SKM-1 (cell line): ENCODE results near the gene MUSK.
A peak's percentile ranks its signal among the peaks of the same experiment; 100 is the strongest.
"Not testable (repeated sequence)": the region's sequence is repeated elsewhere in the genome, so short reads cannot be mapped to it uniquely, and the experiment has no call there.

Source experiments
- DNase-seq: peaks from one replicate; lab custom pipeline; 2025; ENCODE audit not compliant: unreplicated experiment; lab: John Stamatoyannopoulos, UW

Gene MUSK

DNA sequence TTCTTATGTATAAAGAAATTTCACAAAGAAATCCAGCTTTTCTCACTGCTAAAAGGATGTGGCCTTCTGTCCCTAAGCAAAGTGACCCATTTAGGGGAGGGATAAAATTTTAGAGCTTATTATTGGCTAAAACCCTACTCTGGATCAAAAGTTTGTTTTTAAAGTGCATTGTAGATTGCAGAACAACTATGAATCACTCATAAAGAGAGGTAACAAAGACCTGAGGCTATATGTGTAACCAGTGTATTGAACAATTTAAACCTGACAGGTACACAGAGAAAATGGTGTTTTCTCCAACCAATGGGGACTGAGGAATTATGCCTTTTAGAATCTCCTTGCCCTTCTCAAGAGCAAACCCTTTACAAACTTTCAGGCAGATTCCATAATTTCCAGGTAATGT lies 86.6 kb downstream of the MUSK start:
- no peak for DNase-seq

DNA sequence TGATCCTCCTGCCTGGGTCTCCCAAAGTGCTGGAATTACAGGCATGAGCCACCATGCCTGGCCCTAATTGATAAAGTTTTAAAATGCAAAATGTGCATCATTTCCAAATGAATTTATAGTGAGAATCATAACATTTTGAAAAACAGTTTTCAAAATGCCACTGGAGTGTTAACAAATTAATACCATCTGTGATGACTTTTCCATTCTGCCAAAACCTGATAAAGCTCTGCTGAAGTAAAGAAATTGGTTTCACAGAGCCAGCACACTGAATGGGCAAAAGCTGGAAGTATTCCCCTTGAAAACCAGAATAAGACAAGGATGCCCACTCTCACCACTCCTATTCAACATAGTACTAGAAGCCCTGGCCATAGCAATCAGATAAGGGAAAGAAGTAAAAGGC lies 89.6 kb downstream of the MUSK start:
- no peak for DNase-seq

DNA sequence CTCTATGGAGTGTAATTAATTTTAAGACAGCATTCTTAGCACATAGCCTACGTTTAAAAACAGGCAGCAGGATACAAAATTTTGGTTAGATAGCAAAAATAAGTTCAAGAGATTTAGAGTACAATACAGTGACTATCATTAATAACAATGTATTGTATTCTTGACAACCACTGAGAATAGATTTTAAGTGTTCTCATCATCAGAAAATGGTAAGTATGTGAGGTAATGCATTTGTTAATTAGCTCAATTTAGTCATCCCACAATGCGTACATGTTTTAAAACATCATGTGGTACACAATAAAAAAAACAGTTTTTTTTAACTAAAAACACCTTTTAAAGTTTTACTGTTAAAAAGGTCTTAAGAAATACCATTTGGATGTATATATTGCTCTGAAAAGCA lies 94.2 kb downstream of the MUSK start:
- DNase-seq: no peak

DNA sequence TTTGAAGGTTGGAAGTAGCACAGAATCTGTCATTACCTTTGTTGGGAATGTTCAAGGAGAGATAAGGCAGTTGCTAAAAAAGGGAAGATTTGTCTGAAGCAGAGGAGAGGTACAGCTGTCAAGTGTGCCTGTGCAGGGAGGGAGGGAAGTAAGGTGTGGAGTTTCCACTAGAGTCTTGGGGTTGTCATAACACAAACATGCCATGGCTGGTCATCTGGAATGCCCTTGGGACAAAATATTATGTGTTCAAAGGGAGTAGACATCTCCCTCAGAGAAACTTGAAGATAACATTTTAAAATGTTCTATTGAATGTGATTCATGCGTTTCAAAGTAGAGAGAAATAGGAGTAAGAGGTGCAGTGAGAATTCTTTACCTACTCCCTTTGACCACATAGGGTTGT lies 95.0 kb downstream of the MUSK start:
- no peak for DNase-seq

DNA sequence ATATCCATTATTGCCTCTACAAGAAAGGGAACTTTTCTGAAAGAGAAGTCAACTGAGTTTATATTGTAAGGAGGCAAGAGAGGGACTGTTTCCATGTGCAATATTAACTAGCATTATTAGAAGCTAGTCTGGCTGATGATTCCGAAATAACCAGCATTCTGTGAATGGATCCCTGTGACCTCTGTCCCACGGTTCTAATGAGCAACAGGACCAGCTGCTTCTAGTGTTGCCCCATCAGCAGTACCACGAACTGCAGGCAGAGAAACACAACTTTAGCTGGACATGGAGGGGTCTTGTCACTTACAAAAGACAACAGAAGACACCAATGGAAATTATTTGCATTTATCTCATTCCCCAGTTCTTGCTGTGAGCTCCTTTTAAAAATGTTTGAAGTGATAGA lies 95.4 kb downstream of the MUSK start:
- no peak for DNase-seq

DNA sequence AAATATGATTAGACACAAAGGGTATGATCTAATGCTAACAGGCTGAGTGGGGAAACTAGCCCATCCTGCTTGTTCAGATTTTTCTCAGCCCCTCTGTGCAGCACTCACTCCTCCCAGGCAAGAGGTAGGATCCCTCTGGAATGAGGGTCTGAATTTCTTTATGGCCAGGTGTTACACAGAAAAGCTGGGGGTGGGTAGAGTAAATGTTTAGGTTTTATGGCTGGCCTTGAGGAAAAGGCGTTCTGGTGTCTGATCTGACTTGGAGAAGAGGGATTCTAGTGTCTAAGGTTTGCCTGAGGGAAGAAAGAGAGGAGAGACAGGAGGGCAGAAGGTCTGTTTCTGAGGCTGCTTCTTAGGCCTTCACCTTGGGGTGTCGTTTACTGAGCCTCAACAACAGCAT lies 97.3 kb downstream of the MUSK start:
- DNase-seq: no peak

DNA sequence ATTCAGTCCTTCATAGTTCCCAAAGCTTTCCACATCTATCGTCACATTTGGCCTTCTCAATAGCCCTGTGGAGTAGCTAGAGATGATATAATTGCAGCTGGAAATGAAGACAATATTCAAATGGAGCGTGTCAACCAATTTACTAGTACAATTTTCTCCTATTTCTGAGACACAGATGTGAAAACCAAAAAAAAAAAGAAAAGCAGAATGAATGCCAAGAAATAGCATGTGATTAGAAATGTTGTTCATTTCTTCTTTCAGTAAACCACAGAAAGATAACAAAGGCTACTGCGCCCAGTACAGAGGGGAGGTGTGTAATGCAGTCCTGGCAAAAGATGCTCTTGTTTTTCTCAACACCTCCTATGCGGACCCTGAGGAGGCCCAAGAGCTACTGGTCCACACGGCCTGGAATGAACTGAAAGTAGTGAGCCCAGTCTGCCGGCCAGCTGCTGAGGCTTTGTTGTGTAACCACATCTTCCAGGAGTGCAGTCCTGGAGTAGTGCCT lies 99.0 kb downstream of the MUSK start:
- no peak for DNase-seq

DNA sequence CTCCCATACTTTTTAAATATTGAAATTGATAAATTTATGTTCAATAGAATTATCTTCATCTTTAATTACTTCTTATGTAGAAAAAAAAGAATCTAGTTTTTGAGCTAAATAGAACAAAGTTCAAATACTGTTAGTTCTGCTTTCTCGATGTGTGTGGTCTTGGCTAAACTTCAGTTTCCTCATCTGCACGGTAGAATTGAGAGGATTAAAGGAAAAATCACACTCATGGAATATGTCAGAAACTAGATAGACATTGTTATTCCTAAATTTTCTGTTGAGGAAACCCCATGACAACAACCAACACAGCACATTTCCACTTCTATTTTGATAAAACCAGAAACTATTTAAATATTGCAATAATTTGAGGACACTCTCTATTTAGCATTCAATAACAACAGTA lies 100.3 kb downstream of the MUSK start:
- no peak for DNase-seq

DNA sequence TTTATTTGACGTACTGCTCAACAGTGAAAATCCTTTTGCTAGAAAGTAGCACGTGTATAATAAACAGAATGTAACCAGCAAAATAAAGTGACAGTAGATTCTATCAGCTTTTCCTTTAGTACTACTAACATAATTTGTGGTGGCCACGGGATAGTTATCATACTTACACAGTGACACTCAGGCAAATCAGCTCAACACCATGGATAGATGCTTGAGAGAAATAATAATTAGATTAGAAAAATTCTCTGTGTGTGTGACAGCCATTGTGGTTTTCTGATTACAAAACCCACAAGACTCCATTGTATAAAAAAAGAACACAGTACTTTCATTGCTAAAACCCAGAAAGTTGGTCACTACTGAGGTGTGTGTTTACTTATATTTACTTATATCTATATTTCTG lies 101.1 kb downstream of the MUSK start:
- DNase-seq: no peak

DNA sequence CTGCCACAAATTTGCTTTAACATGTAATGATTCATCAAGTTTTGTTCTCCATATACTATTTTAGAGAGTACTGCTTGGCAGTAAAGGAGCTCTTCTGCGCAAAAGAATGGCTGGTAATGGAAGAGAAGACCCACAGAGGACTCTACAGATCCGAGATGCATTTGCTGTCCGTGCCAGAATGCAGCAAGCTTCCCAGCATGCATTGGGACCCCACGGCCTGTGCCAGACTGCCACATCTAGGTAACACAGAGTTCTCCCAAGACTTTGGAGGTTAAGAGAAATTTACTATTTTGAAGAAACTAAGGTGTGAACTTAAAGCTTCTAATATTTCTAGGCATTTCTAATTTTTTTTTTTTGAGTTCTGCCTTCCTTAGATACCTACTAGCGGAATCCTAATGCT lies 107.1 kb downstream of the MUSK start:
- no peak for DNase-seq

DNA sequence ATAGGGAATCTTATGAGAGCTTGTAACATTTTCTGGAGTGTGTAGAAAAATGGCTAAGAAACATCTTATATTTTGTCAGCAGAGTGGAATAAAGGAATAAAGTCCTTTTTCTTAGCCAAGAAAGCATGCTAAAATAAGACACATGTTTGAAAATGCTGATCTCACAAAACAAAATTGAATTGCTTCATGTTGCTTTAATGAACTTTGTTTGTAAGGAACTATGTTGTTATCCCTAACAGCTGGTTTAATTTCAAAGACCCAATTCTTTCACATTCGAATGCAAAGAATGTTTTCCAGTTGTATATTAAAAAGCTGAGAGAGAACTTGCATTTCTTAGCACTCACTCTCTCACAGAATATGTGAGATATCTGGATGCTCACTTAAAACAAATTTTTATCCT lies 107.6 kb downstream of the MUSK start:
- no peak for DNase-seq

DNA sequence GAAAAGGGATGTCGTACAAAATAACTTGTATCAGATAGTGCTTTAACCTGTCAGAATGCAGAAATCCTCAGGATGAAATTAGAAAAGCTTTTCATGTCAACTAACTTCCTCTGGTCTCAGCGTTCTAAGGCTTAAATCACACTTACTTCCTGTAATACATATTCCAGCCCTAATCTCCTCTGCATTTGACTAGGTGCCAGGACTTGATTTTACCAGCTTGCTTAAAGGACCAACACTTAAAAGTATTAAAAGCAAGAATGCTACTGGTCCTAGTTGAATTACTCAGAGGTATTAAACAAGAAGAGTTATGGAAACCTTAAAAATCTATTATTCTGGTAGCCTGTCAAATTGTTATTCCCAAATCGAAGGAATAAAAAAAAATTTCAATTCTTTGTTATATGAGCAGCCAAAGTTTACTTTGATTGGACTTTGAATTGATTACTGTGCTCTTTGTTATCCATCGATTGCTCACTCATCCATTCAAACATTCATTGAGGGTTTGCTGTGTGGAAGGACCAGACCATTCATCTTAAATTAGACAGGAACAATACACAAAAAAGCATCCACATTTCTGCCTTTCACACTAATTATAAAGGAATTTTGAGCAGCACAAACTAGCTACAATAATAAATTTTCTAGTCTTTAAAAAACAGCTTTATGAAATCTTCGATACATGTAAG lies 108.7 kb downstream of the MUSK start:
- DNase-seq: no peak

DNA sequence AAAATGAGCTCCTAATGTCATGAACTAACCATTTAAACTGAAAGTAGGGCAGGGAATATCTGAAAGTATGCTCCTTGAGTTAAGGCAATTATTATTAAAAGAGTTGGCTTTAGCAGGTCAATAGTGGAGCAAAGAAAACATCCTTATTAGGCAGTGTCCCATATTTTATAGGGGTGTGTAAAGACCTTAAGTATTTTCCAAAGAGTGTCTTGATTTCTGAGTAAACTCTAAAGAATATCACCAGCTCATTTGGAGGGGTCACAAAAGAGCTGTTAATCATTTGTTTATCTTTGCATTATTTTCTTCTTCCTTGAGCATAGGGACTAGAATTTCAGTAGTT lies 109.3 kb downstream of the MUSK start:
- DNase-seq: no peak

DNA sequence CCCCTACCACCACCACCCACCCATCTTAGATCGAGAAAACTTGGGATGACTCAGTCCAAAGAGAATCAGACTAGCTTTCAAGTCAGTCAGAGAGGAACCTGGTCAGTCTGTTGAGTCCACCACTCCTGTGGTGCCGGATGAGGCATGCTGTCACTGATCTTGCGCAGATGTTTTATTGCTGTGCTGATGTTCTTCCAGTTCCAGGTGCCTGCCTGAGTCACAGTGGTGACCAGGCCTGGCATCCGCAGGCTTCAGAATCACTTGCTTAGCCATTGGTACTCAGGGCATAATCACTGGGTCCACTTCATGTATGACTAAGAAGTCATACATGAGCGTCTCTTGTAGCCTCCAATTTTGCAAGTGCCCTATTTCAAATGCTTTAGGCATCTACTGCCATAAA lies 114.1 kb downstream of the MUSK start:
- no peak for DNase-seq

DNA sequence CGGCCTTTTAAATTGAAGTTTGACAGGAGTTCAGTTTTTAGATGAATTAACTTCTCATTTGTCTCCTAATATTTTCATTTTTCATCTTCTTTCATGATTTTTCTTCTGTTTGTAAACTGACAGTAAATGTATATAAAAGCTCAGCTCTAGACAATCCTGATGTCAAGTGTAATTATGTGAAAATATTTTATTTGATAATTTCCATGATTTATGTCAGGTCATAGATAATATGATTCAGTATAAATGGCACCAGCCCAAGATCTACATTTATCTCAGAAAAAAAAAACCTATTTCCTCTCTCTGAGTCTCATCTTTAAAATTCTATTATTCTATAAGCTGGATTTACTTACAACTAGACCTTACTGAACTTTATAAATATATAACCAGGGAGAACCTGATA lies 115.7 kb downstream of the MUSK start:
- no peak for DNase-seq

DNA sequence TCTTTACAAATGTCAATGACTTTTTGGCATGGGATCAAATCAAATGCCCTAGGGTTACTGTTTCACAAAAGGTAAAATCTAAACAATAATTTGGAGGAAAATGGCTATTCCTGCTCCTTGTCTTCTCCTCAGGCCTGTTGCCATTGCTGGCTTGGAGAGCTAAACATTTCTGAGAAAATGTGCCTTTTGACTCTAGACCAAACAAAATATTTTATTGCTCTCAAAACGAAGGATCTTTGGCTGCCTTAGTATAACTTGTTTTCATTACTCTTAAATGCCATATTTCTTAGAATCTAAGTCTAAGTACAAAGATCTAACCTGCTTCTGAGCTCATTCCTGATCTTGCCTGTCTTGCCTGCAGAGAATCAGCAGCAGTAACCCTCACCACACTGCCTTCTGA lies 116.6 kb downstream of the MUSK start:
- no peak for DNase-seq

DNA sequence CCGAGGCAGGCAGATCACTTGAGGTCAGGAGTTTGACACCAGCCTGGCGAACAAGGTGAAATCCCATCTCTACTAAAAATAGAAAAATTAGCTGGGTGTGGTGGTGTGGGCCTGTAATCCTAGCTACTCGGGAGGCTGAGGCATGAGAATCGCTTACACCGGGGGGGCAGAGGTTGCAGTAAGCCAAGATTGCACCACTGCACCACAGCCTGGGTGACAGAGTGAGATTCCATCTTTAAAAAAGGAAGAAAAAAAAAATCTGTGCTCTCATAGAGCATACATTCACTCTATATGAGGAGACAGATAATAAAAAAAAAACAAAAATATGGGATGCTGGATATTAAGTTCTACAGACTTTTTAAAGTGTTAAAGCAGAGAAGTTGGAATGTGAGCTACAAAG lies 119.8 kb downstream of the MUSK start:
- not testable (repeated sequence) for DNase-seq

DNA sequence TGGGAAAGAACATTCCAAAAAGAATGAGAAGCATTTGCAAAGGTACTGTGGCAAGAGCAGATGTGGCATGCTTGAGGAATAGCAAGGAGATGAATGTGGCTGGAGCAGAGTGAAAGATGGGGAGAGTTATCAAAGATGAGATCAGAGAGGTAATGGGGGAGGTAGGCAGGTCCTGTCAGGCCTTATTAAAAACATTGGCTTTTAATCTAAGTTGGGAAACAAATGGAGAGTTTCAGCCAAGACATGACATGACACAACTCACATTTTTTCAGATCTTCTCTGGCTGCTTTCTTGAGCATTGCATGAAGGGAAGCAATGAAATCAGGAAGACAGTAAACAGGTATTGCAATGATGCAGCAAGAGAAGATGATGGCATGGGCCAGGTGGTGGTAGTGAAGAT lies 120.3 kb downstream of the MUSK start:
- no peak for DNase-seq

DNA sequence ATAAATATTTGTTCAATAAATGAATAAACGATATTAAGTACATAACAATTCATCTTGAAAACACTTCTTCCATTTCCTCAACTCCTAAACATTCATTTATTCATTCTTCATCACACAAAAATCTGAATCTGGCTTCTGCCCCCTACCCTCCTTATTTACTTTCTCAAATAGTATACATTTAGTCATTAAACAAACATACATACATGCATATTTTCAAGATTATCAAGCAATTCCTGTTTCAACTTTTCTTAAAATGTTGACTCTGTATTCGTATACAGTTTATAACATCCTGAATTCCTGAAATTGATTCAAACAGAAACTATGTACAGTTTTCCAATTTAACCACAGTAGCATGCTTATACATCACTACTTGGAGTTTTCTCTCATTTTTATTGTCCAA lies 129.0 kb downstream of the MUSK start:
- DNase-seq: no peak

DNA sequence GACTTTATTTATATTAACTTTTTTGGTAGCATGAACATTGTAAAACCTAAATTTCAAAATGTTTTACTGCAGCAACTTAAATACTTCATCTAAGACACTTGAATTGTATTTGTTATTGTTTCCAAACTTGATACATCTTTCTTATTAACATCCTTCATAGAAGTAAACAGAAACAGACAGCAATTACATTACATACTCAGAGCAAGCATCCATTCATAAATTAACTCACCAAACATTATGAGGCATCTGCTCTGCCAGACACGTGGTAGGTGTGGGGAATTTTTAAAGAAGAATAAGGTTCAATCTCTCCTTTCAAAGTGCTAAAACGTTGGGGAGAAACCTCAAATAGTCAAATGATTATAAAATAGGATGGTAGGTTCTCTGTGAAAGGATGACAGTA lies 130.8 kb downstream of the MUSK start:
- no peak for DNase-seq

DNA sequence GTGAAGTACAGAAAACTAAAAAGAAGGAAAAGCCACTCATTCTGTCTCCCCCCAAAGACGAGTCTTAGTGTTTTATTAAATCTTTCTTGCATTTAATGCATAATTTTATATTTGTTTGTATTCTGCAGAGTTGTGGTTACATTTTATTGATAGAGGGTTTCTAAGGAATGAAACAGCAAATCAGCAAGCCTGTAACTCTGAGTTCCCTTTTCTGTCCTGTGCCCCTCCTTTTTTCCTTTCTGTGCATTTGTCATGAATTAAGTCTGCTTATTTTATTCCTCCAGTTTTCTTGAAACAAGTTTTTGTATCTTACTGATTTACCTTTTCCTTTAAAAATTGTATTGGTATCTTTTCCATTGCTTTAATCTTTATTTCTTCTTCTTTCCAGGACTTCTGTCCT lies 132.8 kb downstream of the MUSK start:
- no peak for DNase-seq

DNA sequence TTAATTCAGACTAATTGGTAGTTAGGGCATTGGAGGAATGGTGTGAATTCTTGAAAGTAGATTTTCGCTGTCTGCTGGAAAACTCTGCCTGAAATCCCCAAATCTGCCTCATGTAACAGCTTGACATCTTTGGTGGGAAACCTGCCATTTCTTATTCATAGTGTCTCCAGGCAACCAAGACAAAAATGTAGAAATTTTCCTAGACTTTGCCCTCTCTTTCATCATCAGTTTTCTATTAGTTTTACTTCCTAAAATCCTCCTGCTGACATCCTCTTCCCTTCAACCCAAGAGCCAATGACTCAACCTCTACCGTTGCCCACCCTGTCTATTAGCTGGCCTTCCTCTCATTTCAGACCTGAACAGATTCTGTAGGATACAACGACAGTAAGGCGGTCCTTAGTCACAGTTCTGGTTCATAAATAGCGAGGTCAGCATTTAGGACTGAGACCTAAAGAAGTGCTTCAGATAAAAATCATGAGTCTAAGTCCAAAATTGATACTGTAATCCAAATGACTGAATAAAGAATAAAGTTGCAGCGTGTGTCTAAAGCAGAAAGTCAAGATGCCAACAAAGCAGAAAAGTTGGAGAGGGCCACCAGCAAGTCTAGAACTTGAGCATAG lies 133.9 kb downstream of the MUSK start:
- peak; percentile 4 for DNase-seq

DNA sequence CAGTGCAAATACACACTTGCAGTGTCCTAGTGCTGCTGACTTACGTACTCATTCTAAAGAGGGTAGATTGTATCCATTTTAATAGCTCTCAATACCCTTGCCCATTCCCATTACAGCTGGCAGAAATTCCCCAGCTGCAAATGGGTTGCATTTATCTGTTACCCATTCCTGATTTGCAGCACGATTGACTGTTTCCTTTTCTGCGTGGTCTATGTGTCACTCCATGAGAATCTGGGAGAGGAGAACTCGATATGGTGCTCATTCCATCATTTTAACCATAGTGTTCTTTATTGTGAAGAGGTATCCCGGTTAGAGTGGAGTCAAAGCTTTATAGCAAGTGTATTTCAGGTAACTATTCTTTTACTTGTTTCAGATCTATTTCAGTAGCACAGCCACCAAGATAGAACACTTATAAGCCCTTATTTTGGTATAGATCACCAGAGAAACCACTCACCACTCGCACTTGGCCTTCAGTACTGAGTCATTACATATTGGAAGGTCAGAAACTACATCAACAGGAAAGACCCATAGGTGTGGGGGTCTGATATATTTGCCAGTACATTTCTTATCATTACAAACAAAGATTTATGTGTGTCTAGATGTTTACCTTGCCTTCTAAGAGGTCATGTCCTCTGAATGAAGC lies 139.5 kb downstream of the MUSK start:
- no peak for DNase-seq
